PC-9 (cell line): ENCODE data around the gene STXBP5. TPM values are rescaled to one million over a fixed set of nuclear protein-coding genes. Genes with fewer than 3 reads are reported as not detected.

Experiments
- BruUV-seq: library from RNA; stranded (reverse); fragments of 400-500 nt; replicated peaks from 2 replicates; lab custom pipeline; 2021; lab: Mats Ljungman, UMichigan
- CTCF ChIA-PET: fragments of 300-600 bp; sonication (Branson Sonifier 250); formaldehyde crosslinking; loops from one replicate; lab custom pipeline; 2022; ENCODE audit warnings: antibody characterized with exemption; lab: Charles Lee
- POLR2A ChIA-PET: fragments of 300-600 bp; sonication (Branson Sonifier 250); formaldehyde crosslinking; loops from one replicate; lab custom pipeline; 2022; ENCODE audit warnings: antibody characterized with exemption; ENCODE audit not compliant: unreplicated experiment; lab: Charles Lee
- DNase-seq, 2 experiments: peaks; one replicate each; pipeline versions ENCODE4 v3.0.0 to v3.0.0-alpha.2; 2015 to 2022; ENCODE audit warnings: mixed read lengths in 1 of 2
- H2AFZ ChIP-seq: fragments of 200-600 bp; sonication (generic); 2 replicates; pipeline ENCODE4 v1.8.1; 2017; ENCODE audit warnings: antibody characterized with exemption
- H3F3A ChIP-seq: fragments of 200-600 bp; sonication (generic); 2 replicates; pipeline ENCODE4 v1.8.1; 2017; ENCODE audit warnings: antibody characterized with exemption, mild to moderate bottlenecking, low read depth; ENCODE audit not compliant: insufficient read depth
- H3K27ac ChIP-seq: fragments of 200-600 bp; sonication (generic); 2 replicates; pipeline ENCODE4 v1.6.1; 2016; ENCODE audit warnings: mixed run types
- H3K27me3 ChIP-seq: fragments of 200-600 bp; sonication (generic); 2 replicates; pipeline ENCODE4 v1.6.1; 2016; ENCODE audit warnings: low read depth, mixed run types; ENCODE audit not compliant: insufficient read depth
- H3K36me3 ChIP-seq: fragments of 200-600 bp; sonication (generic); 2 replicates; pipeline ENCODE4 v1.6.1; 2016; ENCODE audit warnings: low read depth, mixed run types
- H3K4me1 ChIP-seq: fragments of 200-600 bp; sonication (generic); replicated peaks from 2 replicates; pipeline ENCODE4 v1.6.1; 2016; ENCODE audit warnings: mixed run types; ENCODE audit not compliant: insufficient read depth
- H3K4me2 ChIP-seq: fragments of 200-600 bp; sonication (generic); 2 replicates; pipeline ENCODE4 v1.6.1; 2017; ENCODE audit warnings: mixed run types
- H3K4me3 ChIP-seq: fragments of 200-600 bp; sonication (generic); 2 replicates; pipeline ENCODE4 v1.6.1; 2016; ENCODE audit warnings: mixed run types
- H3K79me2 ChIP-seq: fragments of 200-600 bp; sonication (generic); 2 replicates; pipeline ENCODE4 v1.6.1; 2017; ENCODE audit warnings: low read depth, mixed run types
- H3K9me2 ChIP-seq: fragments of 200-600 bp; sonication (generic); 2 replicates; pipeline ENCODE4 v1.8.1; 2017; ENCODE audit warnings: mild to moderate bottlenecking; ENCODE audit not compliant: insufficient read depth
- H3K9me3 ChIP-seq: fragments of 200-600 bp; sonication (generic); 2 replicates; pipeline ENCODE4 v1.8.1; 2016; ENCODE audit warnings: low read depth; ENCODE audit not compliant: insufficient read depth
- H4K20me1 ChIP-seq: fragments of 200-600 bp; sonication (generic); 2 replicates; pipeline ENCODE4 v1.8.1; 2017; ENCODE audit not compliant: insufficient read depth
- EZH2 ChIP-seq: fragments of 200-600 bp; sonication (generic); IDR thresholded peaks from 2 replicates; pipeline ENCODE4 v1.8.0; 2017; ENCODE audit warnings: antibody characterized with exemption, low read depth
- intact Hi-C: fragments of 100-400 bp; cut with micrococcal nuclease; formaldehyde crosslinking; loops from one replicate; pipeline ENCODE4 v1.10.0; 2022; ENCODE audit not compliant: unreplicated experiment
- total RNA-seq: library from RNA; stranded (reverse); gene quantifications from 2 replicates; pipeline ENCODE4 v1.2.3, GENCODE V29; 2021
- TF ChIP-seq, protein P1 (sequence below): fragments of 200-600 bp; sonication (generic); conservative IDR thresholded peaks from 2 replicates; pipeline ENCODE4 v1.6.1; 2017; ENCODE audit warnings: mixed run types, antibody characterized with exemption, mild to moderate bottlenecking, moderate library complexity

The STXBP5 gene
- total RNA-seq, 1 experiment from 2014 or later: 4.6 TPM

DNA sequence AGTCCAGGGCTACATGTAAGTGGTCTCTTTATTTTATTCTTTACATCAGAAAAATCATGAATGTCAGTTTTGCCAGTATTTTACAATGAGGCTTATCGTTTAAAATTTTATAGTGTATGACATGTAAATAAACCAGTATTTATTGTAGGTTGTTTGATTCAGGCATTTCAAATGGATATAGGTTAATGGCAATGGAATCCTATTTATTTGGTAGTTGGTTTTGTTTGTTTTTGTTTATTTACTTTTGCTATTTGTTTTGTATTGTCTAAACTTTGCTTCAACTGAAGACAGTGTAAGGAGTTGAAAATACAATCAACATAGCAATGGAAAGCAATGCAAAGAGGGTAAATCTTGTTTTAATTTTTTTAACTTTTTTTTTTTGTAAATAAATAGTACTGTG, 185.2 kb downstream of the STXBP5 start:
- no peaks in the 10 kb centered on the region for H3K36me3 ChIP-seq
- ChIA-PET CTCF (no interaction called here), POLR2A (no interaction called here)
- BruUV-seq: no TSS peak
- no peaks in the 10 kb centered on the region for H4K20me1 ChIP-seq
- H3K4me1 ChIP-seq: no peaks in the 10 kb centered on the region
- H2AFZ ChIP-seq: no peak overlapping the region
- no peak for DNase-seq
- H3K4me2 ChIP-seq: no peak overlapping the region
- H3K27ac ChIP-seq: no peak overlapping the region
- no peaks in the 10 kb centered on the region for H3K27me3 ChIP-seq
- H3K9me3 ChIP-seq: no peaks in the 10 kb centered on the region
- TF ChIP-seq, protein P1, sequence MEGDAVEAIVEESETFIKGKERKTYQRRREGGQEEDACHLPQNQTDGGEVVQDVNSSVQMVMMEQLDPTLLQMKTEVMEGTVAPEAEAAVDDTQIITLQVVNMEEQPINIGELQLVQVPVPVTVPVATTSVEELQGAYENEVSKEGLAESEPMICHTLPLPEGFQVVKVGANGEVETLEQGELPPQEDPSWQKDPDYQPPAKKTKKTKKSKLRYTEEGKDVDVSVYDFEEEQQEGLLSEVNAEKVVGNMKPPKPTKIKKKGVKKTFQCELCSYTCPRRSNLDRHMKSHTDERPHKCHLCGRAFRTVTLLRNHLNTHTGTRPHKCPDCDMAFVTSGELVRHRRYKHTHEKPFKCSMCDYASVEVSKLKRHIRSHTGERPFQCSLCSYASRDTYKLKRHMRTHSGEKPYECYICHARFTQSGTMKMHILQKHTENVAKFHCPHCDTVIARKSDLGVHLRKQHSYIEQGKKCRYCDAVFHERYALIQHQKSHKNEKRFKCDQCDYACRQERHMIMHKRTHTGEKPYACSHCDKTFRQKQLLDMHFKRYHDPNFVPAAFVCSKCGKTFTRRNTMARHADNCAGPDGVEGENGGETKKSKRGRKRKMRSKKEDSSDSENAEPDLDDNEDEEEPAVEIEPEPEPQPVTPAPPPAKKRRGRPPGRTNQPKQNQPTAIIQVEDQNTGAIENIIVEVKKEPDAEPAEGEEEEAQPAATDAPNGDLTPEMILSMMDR: no peak
- TF ChIP-seq EZH2: no peak
- no peaks in the 10 kb centered on the region for H3K79me2 ChIP-seq
- intact Hi-C loops: no loop called here
- no peak overlapping the region for H3K4me3 ChIP-seq
- H3F3A ChIP-seq: 0 out of 2 replicates have a peak, but pooled peaks cover 3% of the 10 kb centered on the region
- H3K9me2 ChIP-seq: no peaks in the 10 kb centered on the region

- no peak overlapping the region for H2AFZ ChIP-seq
- H3K36me3 ChIP-seq: no peaks in the 10 kb centered on the region
- ChIA-PET POLR2A (no interaction called here), CTCF (no interaction called here)
- 0 out of 2 replicates have a peak, but pooled peaks cover 3% of the 10 kb centered on the region for H3F3A ChIP-seq
- no peak overlapping the region for H3K4me2 ChIP-seq
- H3K4me1 ChIP-seq: no peaks in the 10 kb centered on the region
- DNase-seq: peak in 1 of 2 experiments; percentile 4
- H4K20me1 ChIP-seq: no peaks in the 10 kb centered on the region
- TF ChIP-seq EZH2: no peak
- TF ChIP-seq, protein P1: peak; percentile 68
- intact Hi-C loops: loop anchor here (5.0 to 10.0 kb wide), 2 partner anchors 776 to 1074 kb away; no protein-coding TSS in a partner anchor
- BruUV-seq: no TSS peak
- no peaks in the 10 kb centered on the region for H3K79me2 ChIP-seq
- no peaks in the 10 kb centered on the region for H3K9me3 ChIP-seq
- no peak overlapping the region for H3K4me3 ChIP-seq
- no peaks in the 10 kb centered on the region for H3K27me3 ChIP-seq
- H3K9me2 ChIP-seq: no peaks in the 10 kb centered on the region
- H3K27ac ChIP-seq: no peak overlapping the region
Measured at GRCh38 chr6:147390909-147391536, 186.8 kb downstream of the STXBP5 start.

- no TSS peak for BruUV-seq
- TF ChIP-seq, protein P1: no peak
- no peak for TF ChIP-seq EZH2
- Histone ChIP-seq H3K9me3 (no peaks in the 10 kb centered on the region), H3K36me3 (no peaks in the 10 kb centered on the region), H2AFZ (no peak overlapping the region), H4K20me1 (no peaks in the 10 kb centered on the region), H3F3A (0 out of 2 replicates have a peak, but pooled peaks cover 3% of the 10 kb centered on the region), H3K4me2 (no peak overlapping the region), H3K9me2 (no peaks in the 10 kb centered on the region), H3K27me3 (no peaks in the 10 kb centered on the region), H3K79me2 (no peaks in the 10 kb centered on the region), H3K27ac (no peak overlapping the region), H3K4me3 (no peak overlapping the region), H3K4me1 (no peaks in the 10 kb centered on the region)
- ChIA-PET CTCF (no interaction called here), POLR2A (interaction anchor here (0.6 kb wide), 1 partner anchor 31 kb away, joined by 7 read pairs; no protein-coding TSS in a partner anchor)
- no peak for DNase-seq
- intact Hi-C loops: loop anchor here (5.0 to 10.0 kb wide), 2 partner anchors 774 to 1072 kb away; no protein-coding TSS in a partner anchor
Measured at GRCh38 chr6:147392917-147393625, 188.9 kb downstream of the STXBP5 start.
